Measurements from ENCODE around the gene ADAM15. TPM values are rescaled to one million over a fixed set of nuclear protein-coding genes. Genes with fewer than 3 reads are reported as not detected.

The ADAM15 gene
- total RNA-seq, 2 experiments from 2014 or later: 37.0 to 37.3 TPM

DNA sequence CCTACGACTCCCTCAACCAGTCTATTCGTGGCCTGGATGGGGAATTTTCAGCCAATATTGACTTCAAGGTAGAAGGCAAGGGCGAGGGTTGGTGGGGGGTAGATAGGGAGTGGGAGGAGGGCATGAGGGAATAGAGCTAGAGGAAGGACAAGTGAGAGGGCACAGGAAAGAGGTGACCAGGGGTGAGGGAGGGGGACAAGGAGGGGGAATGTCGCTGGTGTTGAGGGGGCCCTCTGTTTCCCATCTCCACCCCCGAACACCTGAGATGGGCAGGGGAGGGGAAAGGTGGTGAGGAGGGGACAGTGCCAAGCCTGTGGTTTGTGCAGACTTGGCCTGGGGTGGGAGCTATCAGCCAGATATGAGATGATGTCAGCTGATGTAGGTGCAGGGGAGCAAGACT lies 8.3 kb upstream of the ADAM15 start:
- no peaks in the 10 kb centered on the region for H3K9me3 Mint-ChIP-seq
- no peaks in the 10 kb centered on the region for H3K36me3 Mint-ChIP-seq
- ATAC-seq (ENCODE audit: low read depth): no peak
- peaks cover 16% of the 10 kb centered on the region for H3K27me3 Mint-ChIP-seq
- no peak for DNase-seq
- peak overlapping the region; percentile 32 for H3K27ac Mint-ChIP-seq
- POLR2A ChIA-PET: no interaction called here
- H3K4me1 Mint-ChIP-seq: peaks cover 16% of the 10 kb centered on the region
- H3K4me3 Mint-ChIP-seq: no peak overlapping the region

DNA sequence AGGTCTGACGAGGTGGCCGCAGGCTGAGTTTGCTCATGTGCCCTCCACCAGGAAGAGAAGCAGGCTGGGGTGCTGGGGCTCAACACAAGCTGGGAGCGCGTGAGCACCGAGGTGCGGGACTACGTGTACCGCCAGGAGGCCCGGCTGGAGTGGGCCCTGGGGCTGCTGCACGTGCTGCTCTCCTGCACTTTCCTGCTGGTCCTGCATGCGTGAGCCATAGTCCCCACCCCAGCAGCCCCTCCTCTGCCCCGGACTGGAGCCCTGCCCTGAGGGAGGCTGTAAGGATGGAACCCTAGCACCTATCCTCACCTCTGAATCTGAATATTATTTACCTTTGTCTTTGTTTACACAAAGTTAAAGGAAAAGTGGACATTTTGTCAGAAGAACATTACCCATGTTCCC lies 7.8 kb upstream of the ADAM15 start:
- POLR2A ChIA-PET: interaction anchor here (0.6 kb wide), 1 partner anchor 288 kb away, joined by 5 read pairs; no protein-coding TSS in a partner anchor
- no peaks in the 10 kb centered on the region for H3K9me3 Mint-ChIP-seq

DNA sequence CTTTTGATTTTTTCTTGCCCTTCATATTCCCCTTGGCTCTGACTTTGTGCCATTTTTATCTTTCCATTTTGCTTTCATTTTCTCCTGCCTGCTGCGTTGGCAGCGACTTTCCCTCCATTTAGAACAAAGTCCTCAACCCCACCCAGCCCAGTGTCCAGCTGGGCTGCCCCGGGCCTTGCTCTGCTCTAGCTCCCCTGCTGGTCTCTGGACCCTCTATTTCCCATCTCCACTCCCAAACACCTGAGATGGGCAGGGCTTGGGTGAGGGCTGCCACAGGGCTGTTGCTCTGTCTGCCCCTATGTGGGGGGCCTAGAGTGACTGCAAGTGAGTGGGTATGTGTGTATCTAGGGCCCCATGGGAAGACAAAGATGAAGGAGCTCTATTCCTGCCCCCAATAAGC lies 7.3 kb upstream of the ADAM15 start:
- no peaks in the 10 kb centered on the region for H3K9me3 Mint-ChIP-seq
- no peak overlapping the region for H3K27ac Mint-ChIP-seq
- H3K4me3 Mint-ChIP-seq: no peak overlapping the region
- ATAC-seq (ENCODE audit: low read depth) (no peak), DNase-seq (no peak)
- peaks cover 13% of the 10 kb centered on the region for H3K27me3 Mint-ChIP-seq
- no peaks in the 10 kb centered on the region for H3K36me3 Mint-ChIP-seq
- POLR2A ChIA-PET: interaction anchor here (0.6 to 1.0 kb wide), 3 partner anchors 16 to 288 kb away, joined by 3 to 5 read pairs (median 4); no protein-coding TSS in a partner anchor
- peaks cover 13% of the 10 kb centered on the region for H3K4me1 Mint-ChIP-seq

More for the DNA sequence above, 7.8 kb upstream of the ADAM15 start:
- no peak overlapping the region for H3K4me3 Mint-ChIP-seq
- H3K4me1 Mint-ChIP-seq: peaks cover 16% of the 10 kb centered on the region
- no peaks in the 10 kb centered on the region for H3K36me3 Mint-ChIP-seq
- no peak overlapping the region for H3K27ac Mint-ChIP-seq
- H3K27me3 Mint-ChIP-seq: peaks cover 16% of the 10 kb centered on the region
- ATAC-seq (ENCODE audit: low read depth) (no peak), DNase-seq (no peak)

DNA sequence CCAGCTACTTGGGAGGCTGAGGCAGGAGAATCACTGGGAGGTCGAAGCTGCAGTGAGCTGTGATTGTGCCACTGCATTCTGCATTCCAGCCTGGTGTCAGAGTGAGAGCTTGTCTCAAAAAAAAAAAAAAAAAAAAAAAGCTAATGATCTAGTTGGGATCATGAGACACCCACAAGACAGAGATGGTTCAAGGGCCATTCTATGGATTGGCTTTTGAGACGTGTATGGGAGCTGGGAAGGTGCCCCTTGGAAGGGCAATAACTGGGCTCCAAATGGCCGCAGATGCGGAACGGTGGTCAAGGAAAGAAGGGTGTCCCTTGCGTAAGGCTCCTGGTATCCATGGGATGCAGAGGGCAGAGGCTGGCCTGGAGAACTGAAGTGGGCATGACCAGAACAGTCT lies 6.8 kb upstream of the ADAM15 start:
- Mint-ChIP-seq H3K27ac (peak overlapping the region; percentile 37), H3K27me3 (peaks cover 10% of the 10 kb centered on the region), H3K9me3 (no peaks in the 10 kb centered on the region), H3K36me3 (no peaks in the 10 kb centered on the region), H3K4me3 (no peak overlapping the region), H3K4me1 (peaks cover 9% of the 10 kb centered on the region)
- no peak for ATAC-seq (ENCODE audit: low read depth)
- POLR2A ChIA-PET: interaction anchor here (0.6 to 1.2 kb wide), 6 partner anchors 16 to 60 kb away, joined by 3 to 4 read pairs (median 3); partner anchors contain the start of gene EFNA4
- DNase-seq: no peak

DNA sequence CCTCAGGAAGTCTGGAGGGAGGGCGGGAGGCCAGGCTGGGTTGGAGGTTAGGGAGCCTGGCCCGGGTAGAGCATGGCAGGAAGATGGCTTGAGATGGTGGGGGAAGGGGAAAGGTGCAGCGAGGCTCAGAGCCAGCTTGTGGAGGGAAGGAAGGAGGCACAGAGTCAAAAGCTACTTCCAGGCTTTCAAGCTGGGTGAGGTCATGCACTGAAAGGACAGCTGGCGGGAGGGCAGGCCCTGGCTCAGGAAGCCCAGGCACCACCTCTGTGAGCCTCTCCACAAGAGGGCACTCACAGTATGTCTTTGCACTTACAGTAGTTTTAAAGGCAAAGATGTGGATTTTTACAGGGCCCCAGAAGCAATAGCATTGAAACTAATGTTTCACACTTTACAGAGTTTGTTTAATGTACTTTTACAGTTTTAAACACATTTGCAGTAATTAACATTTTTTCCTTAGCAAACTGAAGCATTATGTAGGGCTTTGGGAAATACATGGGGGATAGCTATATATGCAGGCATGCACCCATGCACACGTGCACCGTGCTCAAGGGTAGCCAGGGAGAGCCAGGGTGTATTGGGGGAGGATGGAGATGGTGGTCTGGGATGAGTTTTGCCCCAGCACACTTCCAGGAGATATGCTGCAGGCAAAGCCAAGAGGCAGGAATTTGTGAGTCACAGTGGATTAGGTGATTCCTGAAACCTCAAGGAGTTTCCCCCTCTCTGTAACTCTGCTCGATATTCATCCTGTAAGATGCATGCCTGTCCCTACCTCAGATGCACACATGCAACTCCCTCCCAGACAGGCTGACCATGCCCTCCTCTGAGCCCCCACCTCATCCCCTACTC lies 6.1 kb upstream of the ADAM15 start:
- peak overlapping the region; percentile 12 for H3K27ac Mint-ChIP-seq
- POLR2A ChIA-PET: interaction anchor here (0.6 to 1.2 kb wide), 7 partner anchors 15 to 60 kb away, joined by 3 to 4 read pairs (median 3); partner anchors contain the start of gene EFNA4
- ATAC-seq (ENCODE audit: low read depth): peak; percentile 96
- DNase-seq: peak; percentile 52
- no peak overlapping the region for H3K4me3 Mint-ChIP-seq
- H3K36me3 Mint-ChIP-seq: no peaks in the 10 kb centered on the region
- H3K9me3 Mint-ChIP-seq: no peaks in the 10 kb centered on the region
- peaks cover 14% of the 10 kb centered on the region for H3K4me1 Mint-ChIP-seq
- peaks cover 10% of the 10 kb centered on the region for H3K27me3 Mint-ChIP-seq

DNA sequence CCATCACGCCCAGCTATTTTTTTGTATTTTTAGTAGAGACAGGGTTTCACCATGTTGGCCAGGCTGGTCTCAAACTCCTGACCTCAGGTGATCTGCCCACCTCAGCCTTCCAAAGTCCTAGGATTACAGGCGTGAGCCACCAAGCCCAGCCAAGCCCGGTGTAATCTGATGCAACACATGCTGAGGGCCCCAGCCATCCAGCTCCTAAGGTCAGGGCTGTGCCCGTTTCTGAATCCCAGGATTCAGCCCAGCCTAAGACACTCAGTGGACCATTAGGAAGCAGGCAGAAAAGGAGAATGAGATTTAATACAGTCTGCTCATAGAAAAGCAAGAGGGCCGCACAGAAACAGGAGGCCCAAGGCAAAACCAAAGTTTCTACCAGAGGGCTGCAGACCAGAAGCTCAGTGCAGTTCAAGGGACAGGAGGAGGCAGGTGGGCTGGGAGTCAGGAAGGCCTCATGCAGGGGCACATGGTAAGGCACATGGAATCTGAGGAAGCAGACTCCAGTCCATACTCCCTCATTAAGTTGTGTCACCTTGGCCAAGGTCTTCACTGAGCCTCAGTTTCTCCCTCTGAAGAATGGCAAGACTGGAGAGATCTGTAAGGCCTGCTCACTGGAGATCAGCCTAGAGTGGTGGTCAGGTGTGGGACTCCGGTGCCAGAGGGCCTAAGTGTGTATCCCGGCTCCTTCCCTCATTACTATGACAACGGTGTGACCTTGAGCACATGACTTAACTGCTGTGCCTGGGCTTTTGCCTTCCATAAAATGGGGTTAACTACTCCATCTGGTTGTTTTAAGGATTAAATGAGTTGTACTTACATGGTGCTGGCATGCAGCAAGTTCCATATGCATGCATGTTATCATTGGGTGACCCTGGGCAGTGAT lies 2.4 kb upstream of the ADAM15 start:
- ATAC-seq (ENCODE audit: low read depth) (no peak), DNase-seq (no peak)
- no peaks in the 10 kb centered on the region for H3K36me3 Mint-ChIP-seq
- H3K4me3 Mint-ChIP-seq: no peak overlapping the region
- H3K27ac Mint-ChIP-seq: no peak overlapping the region
- no peaks in the 10 kb centered on the region for H3K27me3 Mint-ChIP-seq
- peaks cover 31% of the 10 kb centered on the region for H3K4me1 Mint-ChIP-seq
- H3K9me3 Mint-ChIP-seq: no peaks in the 10 kb centered on the region
- POLR2A ChIA-PET: interaction anchor here (0.7 kb wide), 1 partner anchor 9 kb away, joined by 3 read pairs; no protein-coding TSS in a partner anchor

DNA sequence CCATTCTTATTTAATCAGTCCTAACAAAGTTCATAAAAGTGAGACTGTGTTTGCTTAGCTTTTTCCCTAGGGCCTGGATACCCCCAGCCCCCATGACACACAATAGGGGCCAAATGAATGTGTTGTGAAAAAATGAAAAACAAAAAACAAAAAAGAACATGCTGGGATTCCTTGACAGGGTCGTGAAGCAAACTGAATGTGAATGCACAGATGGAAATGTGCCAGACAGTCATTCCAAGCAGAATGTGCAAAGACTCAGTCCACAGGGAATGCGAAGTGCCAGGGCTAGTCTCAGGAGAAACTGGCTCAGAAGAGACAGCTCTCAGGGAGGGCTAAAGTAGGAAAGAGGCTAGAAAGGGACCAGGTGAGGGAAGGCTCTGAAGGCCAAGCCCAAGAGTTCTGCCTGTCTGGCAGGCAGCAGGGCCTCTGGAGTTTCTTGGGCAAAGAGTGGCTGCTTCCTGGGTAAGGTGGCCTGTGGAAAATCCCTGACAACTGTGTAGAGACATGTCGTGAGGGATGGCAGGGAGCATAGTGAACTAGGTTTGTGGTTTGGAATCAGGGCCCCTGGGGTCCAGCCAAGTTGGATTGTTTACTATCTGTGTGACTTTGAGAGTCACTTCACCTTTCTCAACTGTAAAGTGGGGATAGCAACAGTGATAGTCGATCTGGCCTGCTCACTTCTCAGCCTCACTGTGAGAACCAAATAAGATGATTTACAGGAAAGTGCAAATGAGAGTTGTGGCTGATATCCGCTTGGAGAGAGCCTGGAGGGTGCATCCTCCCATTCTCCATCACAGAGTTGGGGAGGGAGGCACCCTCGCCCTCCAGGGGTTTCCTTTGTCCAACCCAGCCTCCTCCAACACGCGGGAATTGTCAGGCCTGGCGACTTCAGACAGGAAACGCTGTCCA lies 1.2 kb upstream of the ADAM15 start:
- POLR2A ChIA-PET: interaction anchor here (0.7 to 1.6 kb wide), 8 partner anchors 8 to 114 kb away, joined by 3 to 7 read pairs (median 4); partner anchors contain the start of genes FLAD1 and PMVK
- no peak overlapping the region for H3K27ac Mint-ChIP-seq
- peaks cover 25% of the 10 kb centered on the region for H3K4me1 Mint-ChIP-seq
- peaks cover 1% of the 10 kb centered on the region for H3K36me3 Mint-ChIP-seq
- ATAC-seq (ENCODE audit: low read depth): no peak
- H3K27me3 Mint-ChIP-seq: no peaks in the 10 kb centered on the region
- DNase-seq: no peak
- H3K4me3 Mint-ChIP-seq: peak overlapping the region; percentile 89
- H3K9me3 Mint-ChIP-seq: no peaks in the 10 kb centered on the region

DNA sequence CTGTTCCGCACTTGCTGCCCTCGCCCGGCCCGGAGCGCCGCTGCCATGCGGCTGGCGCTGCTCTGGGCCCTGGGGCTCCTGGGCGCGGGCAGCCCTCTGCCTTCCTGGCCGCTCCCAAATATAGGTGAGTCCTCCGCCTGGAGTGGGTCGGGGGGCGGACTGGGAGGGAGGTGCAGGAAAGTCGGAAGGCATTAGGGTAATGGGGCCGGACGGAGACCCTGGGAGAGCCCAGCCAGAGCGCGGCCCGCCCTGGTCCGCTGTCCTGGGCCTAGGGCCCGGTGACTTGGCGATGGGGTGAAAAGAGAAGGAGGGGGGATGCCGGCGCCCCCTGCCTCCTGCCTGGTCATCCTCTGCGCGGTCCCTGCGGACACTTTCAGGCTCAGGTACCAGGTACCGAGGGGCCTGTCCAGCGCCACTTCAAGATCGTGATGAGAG lies 243 bp downstream of the ADAM15 start:
- DNase-seq (no peak), ATAC-seq (ENCODE audit: low read depth) (peak; percentile 13)
- peak overlapping the region; percentile 88 for H3K4me3 Mint-ChIP-seq
- no peaks in the 10 kb centered on the region for H3K9me3 Mint-ChIP-seq
- POLR2A ChIA-PET: interaction anchor here (0.6 to 1.6 kb wide), 14 partner anchors 8 to 176 kb away, joined by 3 to 8 read pairs (median 5); partner anchors contain the start of genes EFNA4, FLAD1, PBXIP1 and PMVK
- peaks cover 23% of the 10 kb centered on the region for H3K4me1 Mint-ChIP-seq
- H3K27me3 Mint-ChIP-seq: no peaks in the 10 kb centered on the region
- peaks cover 1% of the 10 kb centered on the region for H3K36me3 Mint-ChIP-seq
- H3K27ac Mint-ChIP-seq: no peak overlapping the region

DNA sequence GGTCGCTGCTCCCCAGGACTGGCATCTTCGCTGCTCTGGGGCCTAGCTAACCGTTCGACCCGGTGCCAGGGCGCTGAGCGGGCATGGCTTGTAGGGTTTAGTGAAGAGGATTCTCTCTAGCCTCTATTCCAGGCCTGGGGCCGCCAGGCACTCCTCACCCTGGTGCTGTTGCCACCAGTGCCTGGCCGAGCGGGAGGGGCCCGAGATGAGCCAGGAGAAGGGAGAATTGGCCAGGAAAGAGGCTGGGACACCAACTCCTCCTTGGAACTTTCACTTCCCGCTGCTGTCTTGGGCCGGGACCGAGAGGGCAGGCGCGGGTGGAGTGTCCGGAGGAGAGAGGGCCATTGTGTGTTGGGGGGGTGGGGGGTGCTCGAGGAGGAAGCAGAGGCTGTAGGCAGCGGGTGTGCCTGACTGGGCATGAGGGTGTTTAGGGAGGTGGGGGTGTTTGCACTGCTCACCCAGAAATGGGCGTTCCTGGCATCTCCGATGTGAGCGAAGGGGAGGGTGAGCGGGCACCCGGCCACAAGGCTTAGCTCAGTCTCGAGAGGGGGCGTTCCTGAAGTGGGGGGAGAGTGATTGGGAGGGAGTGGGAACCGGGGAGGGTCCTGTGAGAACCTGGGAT lies 772 bp downstream of the ADAM15 start:
- Mint-ChIP-seq H3K9me3 (no peaks in the 10 kb centered on the region), H3K36me3 (peaks cover 1% of the 10 kb centered on the region), H3K4me3 (peak overlapping the region; percentile 88), H3K4me1 (peaks cover 23% of the 10 kb centered on the region), H3K27ac (peak overlapping the region; percentile 69), H3K27me3 (no peaks in the 10 kb centered on the region)
- POLR2A ChIA-PET: interaction anchor here (0.7 to 1.4 kb wide), 5 partner anchors 8 to 175 kb away, joined by 3 to 7 read pairs (median 3); partner anchors contain the start of genes EFNA4, PBXIP1 and PMVK
- DNase-seq (peak; percentile 62), ATAC-seq (ENCODE audit: low read depth) (peak; percentile 17)

DNA sequence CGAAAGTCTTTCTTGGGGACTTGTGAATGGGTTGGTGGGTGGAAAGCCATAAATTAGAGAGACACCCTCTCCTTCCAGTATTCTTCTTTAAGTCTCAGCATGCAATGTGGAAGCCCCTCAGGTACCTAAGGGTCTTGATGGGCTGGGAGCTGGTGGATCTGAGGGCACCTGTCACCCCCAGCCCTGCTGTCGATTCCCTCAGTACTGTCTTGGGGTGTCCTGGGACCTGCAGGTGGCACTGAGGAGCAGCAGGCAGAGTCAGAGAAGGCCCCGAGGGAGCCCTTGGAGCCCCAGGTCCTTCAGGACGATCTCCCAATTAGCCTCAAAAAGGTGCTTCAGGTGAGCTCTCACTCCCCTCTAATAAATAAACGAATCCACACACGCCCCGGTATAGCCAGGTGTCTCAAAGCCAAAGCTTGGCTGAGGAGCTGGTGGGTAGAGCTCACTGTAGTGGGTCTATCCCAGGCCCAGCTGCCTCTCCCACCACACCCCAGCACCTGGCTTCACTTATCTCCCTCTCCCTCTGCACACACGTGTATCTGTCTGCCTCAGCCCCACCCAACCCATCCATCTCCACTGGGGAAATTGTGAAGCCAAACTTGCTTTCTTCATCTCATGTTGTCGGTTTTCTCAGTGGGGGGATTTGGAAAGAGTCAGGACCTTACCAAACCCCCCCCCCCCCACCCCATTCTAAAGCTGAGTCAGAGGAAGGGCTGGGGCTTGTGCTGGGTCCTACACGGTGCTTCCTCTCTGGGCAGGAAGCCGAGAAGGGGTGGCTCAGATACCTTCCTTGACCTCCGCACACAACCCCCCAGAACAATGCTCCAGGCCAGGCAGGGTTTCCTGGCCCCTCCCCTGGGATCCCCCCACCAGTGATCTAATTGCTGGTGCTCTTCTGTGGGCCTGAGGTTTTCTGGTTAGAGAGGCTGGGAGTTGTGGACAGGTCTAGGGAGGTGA lies 1.6 kb downstream of the ADAM15 start:
- Mint-ChIP-seq H3K4me1 (peaks cover 23% of the 10 kb centered on the region), H3K4me3 (peak overlapping the region; percentile 88), H3K27ac (peak overlapping the region; percentile 77), H3K9me3 (no peaks in the 10 kb centered on the region), H3K27me3 (no peaks in the 10 kb centered on the region), H3K36me3 (peaks cover 1% of the 10 kb centered on the region)
- POLR2A ChIA-PET: interaction anchor here (1.2 kb wide), 1 partner anchor 116 kb away, joined by 3 read pairs; the partner anchor contains the start of gene PMVK
- DNase-seq (no peak), ATAC-seq (ENCODE audit: low read depth) (no peak)

DNA sequence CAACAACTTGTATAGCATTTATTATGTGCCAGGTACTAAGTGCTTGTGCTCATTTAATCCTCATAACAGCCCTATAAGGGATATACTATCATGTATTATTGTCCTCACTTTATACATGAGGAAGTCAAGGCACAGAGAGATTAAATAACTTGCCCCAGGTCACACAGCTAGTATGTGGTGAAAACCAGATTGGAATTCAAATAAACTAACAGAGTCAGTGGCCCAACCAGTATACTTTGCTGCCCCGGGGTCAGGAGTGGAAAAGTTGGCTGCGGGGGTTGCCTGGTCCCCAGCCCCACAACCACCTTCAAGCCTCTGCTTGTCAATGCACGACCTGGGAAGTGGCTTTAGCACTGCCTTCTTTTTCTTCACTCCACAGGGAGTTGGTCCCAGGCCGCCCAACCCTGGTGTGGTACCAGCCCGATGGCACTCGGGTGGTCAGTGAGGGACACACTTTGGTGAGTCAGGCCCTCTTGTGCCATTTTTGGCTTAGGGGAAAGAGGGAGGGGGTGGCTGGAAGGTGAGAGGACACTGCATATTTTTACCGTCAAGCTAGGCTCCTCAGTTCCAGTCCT lies 2.5 kb downstream of the ADAM15 start:
- POLR2A ChIA-PET: no interaction called here

More for the DNA sequence above, 2.5 kb downstream of the ADAM15 start:
- H3K4me1 Mint-ChIP-seq: peaks cover 23% of the 10 kb centered on the region
- H3K36me3 Mint-ChIP-seq: peaks cover 1% of the 10 kb centered on the region
- H3K9me3 Mint-ChIP-seq: no peaks in the 10 kb centered on the region
- peak overlapping the region; percentile 77 for H3K27ac Mint-ChIP-seq
- no peaks in the 10 kb centered on the region for H3K27me3 Mint-ChIP-seq
- peak overlapping the region; percentile 77 for H3K4me3 Mint-ChIP-seq
- no peak for ATAC-seq (ENCODE audit: low read depth)
- no peak for DNase-seq

Data from activated naive CD8-positive, alpha-beta T cell treated with anti-CD3 and anti-CD28 coated beads, Interleukin-2, amount 10 ng/mL, durations not matched to agents 7 days and 5 days (primary cell).